Occipital lobe (tissue), 2 donors: Measurements from ENCODE around the gene RALGAPA2. TPM values are rescaled to one million over a fixed set of nuclear protein-coding genes. Genes with fewer than 3 reads are reported as not detected.

Experiments used
- DNase-seq: peaks from one replicate; lab custom pipeline; 2025; lab: John Stamatoyannopoulos, UW
- total RNA-seq: library from RNA; depleted of rRNA; stranded (reverse); fragments of >200 nt; gene quantifications from one replicate; pipeline ENCODE4 v1.2.3, GENCODE V29; 2014

The RALGAPA2 gene
- total RNA-seq, 1 donor from 2014 or later, result 63.9 TPM

DNA sequence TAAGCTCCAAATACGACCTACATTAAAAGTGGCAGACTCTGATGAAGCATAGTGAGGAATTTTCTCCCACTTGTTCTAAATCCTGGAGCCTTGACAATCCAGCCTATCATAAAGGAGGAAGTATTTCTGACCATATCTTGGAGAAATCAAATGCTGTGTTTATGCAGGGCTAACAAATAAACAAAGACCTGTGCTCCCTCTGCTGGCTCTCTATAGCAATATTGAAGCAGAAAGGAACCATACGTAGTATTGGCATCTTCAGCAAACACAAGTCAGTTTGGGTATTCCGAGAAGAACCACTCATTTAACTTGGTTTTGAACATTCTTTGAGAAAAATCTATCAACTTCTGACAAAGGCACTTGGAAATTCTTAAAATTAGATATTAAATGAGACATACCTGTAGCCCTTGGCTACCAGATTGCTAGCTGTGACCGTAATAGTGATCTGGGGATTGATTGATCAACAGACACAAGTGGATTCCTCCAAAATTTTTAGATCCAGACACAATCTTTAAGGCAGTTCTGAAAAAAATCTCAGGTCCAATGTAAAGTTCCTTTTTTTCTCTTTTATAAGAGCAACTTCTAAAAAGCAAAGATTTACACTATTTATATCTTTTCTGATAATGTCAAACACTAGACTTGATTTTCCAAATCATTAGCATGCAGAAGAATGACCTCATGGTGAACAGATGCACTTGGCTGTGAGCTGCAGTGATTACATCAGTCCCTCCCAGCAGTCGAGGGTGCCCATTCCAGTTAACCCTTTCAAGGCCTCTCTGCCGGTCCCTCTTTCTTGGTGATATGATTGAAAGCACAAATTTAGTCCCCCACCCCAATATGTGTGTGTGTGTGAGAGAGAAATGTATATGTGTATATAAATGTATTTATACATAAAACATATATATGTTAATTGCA is 304.3 kb downstream of the RALGAPA2 start:
- DNase-seq, result no peak

DNA sequence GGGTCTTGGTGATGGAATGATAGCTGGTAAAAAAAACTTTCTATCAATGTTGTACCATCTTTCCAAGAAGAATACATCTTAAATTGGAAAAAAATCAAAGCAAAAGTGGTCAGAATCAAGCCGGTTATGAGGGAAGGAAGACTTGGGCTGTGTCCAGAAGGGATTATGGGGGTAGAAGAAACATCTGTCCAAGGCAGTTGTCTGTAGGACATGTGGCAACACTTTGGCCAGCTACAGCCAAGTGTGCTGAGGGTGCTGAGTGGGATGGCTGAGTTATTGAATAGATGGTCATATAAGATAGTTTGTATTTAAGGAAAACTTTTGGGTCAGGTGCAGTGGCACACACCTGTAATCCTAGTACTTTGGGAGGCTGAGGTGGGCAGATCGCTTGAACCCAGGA is 306.1 kb downstream of the RALGAPA2 start:
- no peak for DNase-seq

DNA sequence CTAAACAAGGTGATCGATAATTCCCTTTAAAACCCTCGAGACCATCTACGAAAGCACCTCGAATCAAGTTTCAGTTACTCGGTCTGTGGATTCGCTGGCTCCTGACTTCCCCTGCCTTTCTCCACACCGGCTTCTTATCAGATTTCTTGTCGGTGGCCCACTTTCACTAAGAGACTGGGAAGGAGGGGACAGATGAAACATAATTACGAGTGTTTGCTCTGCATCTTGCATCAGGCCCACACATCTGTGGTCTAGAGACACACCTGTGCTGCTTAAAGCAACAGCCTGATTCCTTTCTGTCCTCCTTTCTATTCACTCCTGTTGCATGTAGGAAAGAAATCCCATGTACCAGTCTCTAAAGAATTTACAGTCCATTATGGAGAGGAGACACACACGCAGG is 306.8 kb downstream of the RALGAPA2 start:
- DNase-seq, result no peak

DNA sequence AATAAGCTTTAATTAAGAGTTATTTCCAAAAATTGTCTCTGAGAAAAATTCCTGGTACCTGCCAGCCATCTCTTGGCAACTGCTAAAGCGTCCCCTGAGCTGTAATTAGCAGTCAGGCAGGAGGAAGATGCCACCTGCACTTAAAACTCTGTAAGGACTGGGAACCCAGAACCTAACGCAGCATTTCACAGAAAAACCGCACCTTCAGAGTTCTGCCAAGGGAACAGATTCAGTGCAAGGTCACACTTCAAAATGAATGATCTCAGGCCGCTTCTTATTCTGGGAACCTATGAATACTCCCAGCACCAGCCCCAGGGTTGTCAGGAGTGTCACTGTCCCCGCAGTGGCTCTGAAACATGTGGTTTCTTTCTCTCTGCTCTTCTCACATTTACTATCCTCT is 307.8 kb downstream of the RALGAPA2 start:
- no peak for DNase-seq

DNA sequence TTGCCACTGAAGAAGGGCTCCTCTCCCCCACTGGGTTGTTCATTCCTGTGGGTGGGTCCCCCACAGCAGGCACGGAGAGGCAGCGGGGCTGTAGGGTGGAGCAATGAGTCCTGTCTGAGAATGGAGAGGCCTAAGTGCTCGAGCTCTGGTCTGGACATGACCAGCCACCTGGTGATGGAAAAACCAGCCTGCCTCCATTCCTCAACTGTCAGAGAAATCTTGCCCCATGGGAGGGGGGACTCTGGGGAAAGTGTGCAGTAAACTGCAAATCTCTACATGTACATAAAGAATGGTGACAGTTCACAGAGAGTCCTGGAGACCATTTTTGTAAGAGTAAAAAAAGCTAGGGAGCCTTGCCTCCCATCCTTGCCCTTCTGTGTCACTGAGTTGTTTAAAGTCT is 310.5 kb downstream of the RALGAPA2 start:
- DNase-seq, result no peak

DNA sequence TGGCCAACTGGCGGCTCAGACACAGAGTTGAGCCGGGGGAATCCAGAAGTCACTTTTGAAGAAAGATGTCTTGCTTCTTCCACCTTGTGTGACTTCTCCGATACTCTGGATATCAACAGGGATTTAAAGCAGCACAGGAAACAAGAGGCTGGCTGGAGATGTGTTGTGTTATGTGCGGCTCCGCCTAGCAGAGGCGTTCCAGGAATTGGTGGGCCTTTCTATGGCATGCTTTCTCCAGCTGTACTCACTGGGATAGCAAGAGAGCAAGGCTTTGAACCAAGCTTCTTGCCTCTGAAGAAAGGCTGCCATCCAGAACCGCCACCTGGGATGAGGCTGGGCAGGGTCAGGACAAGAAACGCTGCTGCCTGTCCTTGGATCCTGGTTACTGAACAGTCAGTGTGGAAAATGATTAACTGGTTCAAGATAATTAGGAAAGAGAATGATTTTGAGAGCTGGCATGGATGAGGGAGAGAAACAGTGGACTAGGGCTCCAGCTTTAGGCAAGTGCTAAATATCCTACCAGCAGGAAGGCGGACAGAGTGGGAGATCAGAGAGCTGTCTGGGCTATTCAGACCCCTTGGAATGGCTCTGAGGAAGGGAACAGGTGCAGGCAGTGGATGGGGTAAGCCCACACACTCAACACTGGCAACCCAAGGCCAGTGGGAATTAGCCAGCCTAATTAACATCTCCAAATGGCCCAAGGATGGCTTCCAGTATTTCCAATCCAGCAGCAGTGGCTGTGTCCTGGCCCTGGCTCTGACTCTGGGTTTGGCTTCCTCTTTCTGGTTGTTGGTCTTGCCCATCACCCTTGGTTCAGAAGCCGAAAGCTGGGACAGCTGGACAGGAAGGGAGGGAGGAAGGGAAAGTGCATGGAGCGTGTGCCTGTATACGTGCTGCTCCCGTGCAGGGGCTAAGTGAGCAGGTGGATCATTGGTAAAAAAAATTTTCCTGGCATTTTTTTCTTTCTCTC is 312.6 kb downstream of the RALGAPA2 start:
- DNase-seq, result no peak

DNA sequence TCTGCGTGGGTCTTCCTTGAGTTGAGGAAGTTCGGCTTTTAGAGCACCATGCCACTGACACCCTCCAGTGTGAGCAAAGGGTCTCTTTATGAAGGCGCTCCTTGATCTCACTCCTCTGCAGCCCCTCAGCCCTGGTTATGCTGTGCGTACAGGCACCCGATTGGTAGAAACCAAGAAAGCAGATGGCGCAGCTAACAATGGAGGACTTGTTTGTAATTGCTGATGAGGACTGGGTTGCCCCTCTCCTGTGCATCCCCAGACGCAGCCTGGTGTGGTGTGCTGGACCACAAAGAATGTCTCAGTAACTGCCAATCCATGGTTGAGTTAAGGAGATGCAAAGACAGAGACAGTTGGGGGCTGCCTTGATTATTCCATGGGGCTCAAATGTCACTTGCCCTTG is 314.3 kb downstream of the RALGAPA2 start:
- DNase-seq, result no peak

DNA sequence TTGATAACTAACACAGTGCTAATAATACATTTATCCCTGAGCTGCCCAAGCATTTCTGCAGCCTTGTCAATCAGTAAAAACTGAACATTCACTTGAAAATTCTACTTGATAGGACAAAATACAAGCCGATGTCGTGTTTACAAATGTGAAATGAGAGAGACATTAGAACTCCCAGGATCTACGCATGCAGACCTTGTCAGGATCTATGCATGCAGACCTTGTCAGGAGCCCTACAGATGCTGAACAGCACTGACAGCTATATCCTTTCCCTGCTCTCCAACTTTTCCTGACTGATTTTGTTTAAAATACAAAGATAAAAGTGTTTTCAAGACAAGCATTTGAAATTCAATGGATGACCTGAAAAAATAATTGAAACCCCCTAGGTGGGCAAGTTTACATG is 315.6 kb downstream of the RALGAPA2 start:
- DNase-seq, result no peak

DNA sequence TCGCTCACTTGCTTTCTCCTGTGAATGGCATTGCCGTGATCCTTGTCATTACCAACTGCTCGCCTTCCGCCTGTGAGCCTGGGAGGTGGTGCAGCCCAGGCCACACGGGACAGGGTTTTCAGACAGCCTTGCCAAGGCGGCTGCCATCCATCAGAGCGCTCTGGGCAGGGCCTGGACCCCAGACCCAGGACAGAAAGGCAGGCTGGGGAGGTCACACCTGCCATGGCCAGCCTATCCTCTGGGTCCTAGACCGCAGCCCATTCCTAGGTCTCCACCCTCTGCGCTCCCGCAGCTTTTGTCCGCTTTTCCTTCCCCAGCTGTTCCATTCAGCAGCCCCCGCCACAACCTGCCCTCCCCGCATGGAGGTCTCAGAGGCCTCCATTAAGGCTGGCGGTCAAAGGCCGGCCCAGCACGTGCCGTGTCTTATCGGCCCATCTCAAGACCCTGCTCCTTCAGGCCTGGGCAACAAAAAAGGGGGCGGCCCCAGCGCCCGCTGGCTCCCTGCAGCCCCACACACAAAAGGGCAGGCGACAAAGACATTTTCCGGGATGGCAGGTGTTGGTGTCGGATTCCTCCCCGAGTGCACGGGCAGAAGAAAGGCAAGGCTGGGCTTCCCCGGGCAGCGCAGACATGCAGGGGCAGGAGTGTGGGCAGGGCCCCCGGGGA is 316.4 kb downstream of the RALGAPA2 start:
- DNase-seq, result no peak

DNA sequence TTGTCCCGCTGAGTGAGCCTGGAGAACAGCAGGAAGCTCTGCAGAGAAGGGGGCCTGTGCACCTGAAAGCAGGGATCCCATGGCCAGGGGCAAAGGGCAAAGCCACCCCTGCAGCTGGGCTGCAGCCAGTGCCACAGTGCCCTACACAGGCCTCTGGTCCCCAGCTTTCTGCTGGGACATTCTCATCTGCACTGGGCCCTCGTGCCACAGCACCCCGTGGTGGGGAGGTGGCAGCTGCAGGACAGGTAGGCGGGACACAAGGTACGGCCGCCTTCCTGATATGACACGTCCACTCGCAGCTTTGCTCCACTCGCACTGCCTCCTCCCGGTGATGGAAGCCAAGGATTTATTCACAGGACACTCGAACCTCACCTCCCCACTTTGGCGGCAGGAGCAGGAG is 317.4 kb downstream of the RALGAPA2 start:
- no peak for DNase-seq

DNA sequence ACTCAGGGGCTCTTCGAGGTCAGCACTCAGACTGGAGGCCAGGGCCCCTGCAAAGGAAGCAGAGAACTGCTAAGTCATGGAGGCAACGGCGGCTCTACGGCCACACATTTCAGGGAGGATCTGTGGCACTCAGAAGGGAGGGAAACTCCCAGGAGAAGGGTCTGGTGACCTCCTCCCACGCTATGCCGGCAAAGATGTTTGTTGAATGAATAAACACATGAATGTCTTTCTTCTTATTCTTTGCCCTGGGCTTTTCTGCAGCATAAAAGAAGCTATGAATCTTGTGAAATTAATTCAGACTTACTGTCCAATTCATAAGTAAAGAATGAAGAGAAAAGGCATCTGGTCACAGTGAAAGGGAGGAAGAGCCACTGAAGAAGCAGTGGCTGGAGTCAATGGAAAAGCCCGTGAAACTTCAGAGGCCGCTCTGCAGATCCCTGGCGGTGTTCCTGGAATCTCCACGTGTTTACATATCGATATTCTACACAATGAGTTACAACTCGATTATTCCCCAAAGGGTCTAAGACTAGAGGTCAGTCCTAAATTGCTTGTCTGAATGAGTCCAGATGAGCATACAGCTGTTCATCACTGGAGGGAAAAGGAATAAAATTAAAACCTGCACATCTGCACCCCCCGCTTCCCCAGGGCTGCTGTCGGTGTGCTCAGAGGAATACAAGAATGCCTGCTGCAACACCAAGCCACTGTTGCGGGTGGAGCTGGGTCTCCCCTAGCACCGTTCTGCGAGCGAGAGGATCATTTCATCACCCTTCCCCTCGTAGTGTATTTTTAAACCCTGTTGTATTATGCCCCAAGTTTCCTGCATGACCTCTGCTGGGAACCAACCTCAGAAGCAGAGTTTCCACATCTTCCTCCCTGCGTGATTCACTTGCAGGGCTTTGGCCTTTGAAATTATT is 319.0 kb downstream of the RALGAPA2 start:
- DNase-seq, result no peak

DNA sequence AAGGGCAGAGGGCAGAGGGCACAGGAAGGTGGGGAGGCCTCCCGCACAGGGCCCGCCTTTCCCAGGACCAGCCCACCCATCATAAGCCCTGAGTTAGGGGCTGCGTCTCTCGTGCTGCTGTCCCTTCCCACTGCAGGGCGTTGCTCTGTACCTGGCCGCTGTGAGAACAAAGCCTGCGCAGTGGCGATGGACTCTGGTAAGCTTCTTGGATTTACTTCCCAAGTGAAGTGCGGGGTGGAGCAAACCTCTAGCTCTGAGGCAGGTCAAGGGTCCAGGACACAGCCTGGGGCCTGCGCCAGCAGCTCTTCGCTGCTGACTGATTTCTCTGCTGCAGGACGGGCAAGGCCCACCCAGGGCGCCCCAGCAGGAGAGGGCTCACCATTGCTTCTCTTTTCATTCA is 320.7 kb downstream of the RALGAPA2 start:
- DNase-seq, result no peak

DNA sequence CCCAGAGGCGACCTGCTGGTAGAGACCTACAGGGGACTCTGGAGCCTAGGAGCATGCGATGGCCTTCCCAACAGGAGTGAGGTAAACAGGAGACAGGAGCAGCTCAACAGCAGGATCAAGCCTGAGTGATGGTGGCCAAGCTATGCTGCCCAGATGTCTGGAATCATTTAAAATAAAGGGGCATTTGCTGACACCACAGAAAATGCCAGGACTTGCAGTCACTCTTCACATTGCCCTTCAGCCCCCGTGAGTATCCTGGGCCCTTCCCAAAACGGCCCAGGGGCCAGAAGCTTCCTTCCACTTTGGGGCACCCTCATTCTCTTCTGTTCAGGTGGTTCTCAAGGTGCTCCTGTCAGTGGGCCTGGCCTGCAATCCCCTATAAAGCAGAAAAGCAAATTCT is 321.3 kb downstream of the RALGAPA2 start:
- no peak for DNase-seq

DNA sequence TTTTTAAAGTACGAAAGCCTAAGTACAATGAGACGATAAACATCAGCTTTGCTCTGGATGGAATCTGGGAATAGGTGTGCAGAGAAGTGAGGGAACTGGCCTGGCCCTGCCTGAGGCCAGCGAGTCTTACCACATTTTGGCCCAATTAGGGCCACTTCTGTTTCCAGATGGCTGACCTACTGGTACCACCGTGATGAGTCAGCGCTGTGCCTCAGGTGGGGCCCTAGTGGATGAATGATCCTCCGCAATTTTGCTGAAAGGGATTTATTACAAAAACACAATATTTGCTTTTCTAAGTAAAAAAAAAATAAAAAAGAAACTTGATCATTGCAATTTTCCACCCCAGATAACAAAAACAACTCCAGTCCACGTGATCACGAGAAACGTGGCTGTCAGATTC is 322.1 kb downstream of the RALGAPA2 start:
- DNase-seq, result no peak

DNA sequence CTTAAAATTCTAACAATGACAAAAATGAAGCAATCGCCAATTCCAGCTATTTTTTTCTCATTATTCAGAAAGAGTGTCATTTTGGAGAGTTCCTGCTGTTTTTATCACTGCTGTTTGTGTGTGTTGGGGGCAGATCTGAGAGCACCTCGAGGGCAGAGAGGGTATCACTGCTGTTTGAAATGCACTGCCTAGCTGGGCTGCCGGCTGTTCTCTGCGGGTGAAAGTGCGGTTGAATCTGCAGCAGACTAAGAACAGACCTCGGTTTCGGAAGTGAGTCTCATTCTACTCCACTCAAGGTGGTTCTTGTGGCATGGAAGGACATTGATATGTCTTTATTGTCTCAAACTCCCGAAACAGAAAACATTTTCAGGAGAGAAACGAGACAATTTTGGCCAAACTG is 326.3 kb downstream of the RALGAPA2 start:
- no peak for DNase-seq

DNA sequence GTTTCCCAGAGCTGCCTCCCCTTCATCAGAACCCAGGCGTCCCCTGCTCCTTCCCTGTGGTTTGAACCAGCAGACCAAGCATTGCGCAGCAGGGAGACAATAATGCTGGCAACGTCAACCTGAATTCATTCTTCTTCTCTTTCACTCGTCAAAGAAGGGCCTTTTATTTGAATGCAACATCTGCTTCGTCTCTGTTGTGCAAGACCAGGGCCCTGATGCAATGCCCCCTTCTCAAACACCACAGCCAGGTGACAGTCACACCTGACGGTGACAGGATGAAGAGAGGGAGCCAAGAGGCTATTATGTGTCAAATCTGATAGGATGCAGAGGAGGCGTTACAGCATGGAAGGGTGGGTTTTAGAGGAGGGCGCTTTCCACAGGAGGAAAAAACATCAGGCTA is 336.6 kb downstream of the RALGAPA2 start:
- no peak for DNase-seq

DNA sequence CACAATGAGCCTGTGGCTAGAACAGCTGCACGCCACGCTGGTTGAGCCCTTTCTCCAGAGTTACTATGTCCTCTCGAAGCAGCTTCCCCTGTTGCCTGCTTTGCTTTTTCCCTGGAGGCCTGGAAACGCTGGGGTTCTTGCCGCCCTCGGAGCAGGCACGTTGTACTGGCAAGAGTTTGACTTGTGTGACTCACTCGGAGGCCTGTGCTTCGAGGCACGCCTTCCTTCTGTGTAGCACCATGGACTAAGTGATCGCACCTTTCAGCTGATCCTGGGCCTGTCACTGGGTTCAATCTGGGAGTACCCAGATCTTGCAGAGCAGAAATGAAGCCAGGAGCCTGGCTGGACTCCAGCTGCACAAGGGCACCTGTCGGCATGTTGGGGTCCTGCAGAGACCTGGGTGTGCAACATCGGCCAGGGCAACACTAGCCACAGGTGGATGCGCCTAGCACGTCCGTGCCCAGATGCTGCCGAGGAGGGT is 339.3 kb downstream of the RALGAPA2 start:
- peak; percentile 35 for DNase-seq

DNA sequence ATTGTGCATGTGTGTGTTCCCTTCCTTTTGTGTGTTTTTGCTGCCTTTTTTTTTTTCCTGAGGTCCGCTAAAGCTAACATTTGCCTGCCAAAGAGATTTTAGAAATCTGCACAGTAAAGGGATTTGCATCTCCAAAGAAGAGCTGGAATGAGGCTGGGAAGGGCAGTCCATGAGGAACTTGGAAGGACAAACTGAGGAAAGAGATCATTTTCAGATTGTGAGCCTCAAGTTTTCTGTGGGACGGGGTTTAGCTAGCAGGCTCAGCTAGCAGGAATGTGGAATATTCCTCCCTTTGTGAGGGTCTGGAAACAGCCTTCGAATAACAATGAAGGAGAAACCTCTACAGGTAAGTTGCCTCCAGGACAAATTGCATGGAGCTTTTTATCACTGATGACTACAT is 340.8 kb downstream of the RALGAPA2 start:
- DNase-seq, result no peak

DNA sequence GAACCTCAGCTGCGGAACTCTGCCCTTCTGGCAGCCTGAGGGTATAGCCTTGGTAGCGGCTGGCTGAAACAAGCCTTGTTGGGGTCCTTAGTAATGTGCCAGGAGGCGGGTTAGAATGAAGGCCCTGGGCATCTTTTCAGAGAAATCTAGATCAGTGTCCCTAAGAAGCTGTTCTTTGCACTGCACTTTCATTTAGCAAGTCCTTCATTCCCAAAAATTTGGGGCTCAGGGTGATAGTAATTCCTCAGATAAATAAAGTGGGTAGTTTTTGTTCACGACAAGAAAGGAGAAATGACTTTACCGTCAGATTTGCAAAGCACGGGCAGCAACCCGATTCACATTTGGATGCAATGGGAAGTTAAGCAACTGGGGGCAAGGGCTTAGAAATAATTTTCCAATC is 341.4 kb downstream of the RALGAPA2 start:
- no peak for DNase-seq

DNA sequence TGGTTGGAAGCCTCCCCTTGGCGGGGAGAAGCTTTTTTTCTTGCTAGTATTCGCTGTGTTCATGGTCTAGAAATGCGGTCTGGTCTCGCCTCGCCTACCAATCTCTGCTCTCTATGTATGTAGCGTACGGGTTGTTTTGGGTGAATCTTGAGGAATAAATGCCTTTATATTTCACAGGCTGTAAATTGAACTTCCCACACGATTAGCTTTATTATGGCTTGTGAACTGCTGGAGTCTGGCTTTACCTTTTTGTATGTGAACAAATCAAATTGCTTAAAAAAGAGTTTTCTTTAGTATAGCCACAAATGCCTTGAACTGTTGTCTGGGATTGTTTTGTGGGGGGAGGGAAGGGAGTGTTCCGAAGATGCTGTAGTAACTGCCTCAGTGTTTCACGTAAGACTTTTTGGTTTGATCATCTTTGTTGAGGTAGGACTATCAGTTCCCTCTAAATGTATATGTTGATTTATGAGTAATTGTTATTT is 342.3 kb downstream of the RALGAPA2 start:
- DNase-seq, result no peak
